EH (cell line): ENCODE data around the gene CGREF1.
"Not testable (repeated sequence)": the region's sequence is repeated elsewhere in the genome, so short reads cannot be mapped to it uniquely, and the experiment has no call there.

Source experiments
- DNase-seq: peaks from one replicate; pipeline ENCODE4 v3.0.0-alpha.2; 2015; ENCODE audit warnings: low read depth

The CGREF1 gene

DNA sequence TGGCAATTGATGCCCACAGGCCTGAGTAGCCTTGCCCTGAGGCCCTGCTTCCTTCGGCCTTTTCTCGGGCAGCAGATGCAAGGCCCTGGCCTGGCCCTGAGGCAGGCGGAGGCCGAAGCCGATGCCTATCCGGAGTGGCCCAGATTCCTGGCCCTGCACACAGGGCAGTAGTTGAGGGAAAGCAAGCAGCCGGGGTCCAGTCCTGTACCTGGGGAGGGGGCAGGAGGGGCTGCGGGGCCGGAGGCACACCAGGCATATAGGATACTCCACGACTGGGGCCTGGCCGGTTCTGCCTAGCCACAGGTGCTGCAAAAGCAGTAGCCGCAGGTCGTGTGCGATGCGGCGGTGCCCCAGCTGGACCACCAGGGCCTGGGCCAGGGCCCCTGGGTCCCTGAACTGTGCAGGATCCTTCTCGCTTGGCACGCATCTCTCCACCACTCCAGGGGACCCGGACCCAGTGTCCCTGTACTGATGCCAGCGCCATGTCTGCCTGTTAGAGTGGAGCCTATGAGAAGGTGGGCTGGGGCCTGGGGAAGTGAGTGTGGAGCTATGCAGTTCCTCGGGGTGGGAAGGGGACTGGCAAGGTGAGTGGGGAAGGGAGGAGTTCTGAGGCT is 18.5 kb upstream of the CGREF1 start:
- DNase-seq: no peak

- no peak for DNase-seq
Observed at GRCh38 chr2:27136751-27137150, 17.8 kb upstream of the CGREF1 start.

- no peak for DNase-seq
Observed at GRCh38 chr2:27135478-27135955, 16.6 kb upstream of the CGREF1 start.

GRCh38 chr2:27134781-27135477 is 16.0 kb upstream of the CGREF1 start:
- no peak for DNase-seq

DNA sequence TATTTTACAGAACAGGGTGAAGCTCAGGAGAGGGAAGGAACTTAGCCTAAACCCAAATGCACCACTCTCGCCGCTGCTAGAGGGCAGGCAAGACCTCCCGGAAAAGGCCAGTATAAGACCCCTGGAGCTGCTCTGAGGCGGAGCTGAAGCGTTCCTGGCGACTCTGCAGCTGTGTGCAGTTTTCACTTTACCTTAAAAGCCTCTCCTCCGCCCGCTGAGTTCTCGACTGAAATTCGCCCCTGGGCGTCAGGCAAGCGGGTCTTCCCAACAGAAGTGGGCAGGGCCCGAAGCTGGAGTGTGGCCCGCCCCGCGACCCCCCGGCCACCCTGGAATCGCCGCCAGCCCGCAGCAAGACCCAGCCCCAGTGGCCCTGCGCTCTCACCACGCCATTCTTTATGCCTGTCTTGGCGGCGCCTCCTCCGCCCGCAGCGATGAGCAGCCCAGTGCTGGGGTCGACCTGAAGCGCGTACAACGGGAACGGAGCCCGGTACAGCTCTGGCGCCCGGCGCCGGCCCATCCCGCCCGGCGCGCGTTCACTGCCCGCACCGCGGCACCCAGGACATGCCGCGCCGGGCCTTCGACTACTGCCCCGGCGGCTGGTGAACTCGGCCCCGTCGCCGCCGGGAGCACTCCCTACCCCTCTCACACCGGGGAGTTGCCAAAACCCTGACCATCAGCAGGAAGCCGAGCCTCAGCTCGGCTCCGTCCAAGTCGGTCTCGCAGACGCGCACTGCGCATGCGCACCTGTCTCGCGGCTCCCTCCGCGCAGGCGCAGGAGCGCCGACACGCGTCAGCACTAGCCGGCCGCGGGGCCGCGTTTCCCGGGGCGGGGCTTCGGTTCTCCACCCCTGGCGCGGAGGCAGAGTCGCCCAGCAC is 15.2 kb upstream of the CGREF1 start, which contains the start of gene PREB:
Gene PREB (minus strand): TSS at position 732 of the 876 bp plus-strand sequence. CDS start 215 bp downstream, at position 517.
- peak; percentile 94 for DNase-seq

DNA sequence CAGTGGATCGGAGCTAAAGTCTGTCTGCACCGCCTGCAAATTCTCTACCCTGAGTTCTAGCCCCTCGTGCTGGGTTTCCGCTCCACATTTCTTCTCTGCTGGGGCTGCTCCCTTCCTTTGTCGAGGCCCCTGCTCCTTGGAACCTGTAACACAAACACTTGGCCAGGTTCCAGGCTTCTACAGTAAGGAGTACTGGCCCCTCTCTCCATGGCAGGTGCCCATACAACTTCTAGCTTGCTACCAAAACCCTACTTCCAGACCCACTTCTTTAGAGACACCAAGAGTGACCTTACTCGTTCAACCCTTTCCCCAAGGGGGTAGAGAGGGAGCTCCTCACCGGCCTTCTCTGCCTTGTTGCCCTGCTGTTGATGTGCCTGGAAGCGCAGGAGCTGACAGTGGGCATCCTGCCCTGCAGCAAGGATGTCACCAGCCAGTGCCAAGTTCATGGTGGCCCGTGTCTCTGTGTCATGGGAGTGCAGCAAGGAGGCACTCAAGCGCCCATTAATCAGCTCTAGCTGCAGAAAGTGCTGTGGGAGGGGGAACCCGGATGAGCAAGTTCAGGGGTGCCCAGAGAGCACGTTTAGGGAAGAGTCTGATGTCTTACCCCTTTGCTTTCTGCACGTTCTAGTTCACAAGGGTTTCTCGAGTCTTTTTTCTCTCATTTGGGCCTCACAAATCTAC is 14.4 kb upstream of the CGREF1 start:
- DNase-seq: peak; percentile 13

- no peak for DNase-seq
Observed at GRCh38 chr2:27131429-27131828, 12.5 kb upstream of the CGREF1 start.

- DNase-seq: no peak
Observed at GRCh38 chr2:27130396-27130795, 11.5 kb upstream of the CGREF1 start.

- DNase-seq: no peak
Observed at GRCh38 chr2:27128668-27129571, 10.0 kb upstream of the CGREF1 start.

GRCh38 chr2:27127883-27128667 is 9.1 kb upstream of the CGREF1 start:
- DNase-seq: no peak

DNA sequence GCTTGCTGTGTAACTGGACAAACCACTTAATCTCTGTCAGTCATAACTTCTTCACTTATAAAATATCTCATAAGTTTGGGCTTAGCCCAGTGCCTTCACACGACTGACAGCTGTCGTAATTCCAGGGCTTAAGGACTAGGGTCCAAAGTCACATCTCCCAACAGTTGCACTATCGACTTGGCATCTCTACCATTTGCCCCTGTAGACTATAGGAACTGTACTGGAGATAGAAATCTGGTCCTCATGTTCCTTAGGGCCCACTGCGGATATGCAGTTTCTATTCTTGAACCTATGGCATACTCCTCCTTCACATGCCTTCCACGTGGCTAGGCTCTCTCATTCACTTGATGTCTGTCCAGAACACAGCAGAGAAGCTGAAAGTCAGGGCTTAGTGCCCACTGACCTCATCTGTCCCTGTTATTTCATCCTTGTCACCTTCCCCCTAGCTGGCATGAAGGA is 7.4 kb upstream of the CGREF1 start:
- DNase-seq: no peak

GRCh38 chr2:27125104-27125503 is 6.2 kb upstream of the CGREF1 start:
- DNase-seq: no peak

GRCh38 chr2:27123302-27124150 is 4.6 kb upstream of the CGREF1 start, which contains the start of gene ABHD1:
Gene ABHD1, plus strand, starts transcription at chr2:27123815. Its CDS starts 134 bp downstream, at chr2:27123949.
- DNase-seq: peak; percentile 33

GRCh38 chr2:27122791-27123190 is 3.9 kb upstream of the CGREF1 start:
- DNase-seq: no peak

- no peak for DNase-seq
Observed at GRCh38 chr2:27121906-27122305, 3.0 kb upstream of the CGREF1 start.

GRCh38 chr2:27119330-27119670 is 372 bp upstream of the CGREF1 start:
- not testable (repeated sequence) for DNase-seq

DNA sequence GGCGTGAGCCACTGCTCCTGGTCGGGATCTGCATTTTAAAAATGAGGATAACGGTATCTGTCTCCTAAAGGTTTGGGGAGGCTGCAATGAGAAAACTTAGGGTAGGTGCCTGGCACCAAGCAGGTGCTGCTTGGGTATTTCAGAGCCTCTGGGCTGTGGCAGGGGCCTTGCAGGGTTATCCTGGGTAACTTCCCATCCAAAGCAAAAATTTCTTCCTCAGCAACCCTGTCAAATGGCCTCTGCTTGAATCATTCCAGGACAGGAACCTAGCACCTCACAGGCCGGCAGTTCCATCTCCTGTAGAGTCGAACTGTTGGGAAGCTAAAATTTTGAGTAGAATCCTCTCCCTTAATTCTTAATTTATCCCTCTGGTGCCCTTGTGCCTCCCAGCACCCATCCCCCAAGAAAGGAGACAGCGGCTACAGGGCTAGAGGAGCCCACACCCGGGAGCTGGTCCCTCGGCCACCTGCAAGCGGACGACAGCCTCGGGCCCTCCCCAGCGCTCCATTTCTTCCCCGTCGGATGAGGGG is 868 bp downstream of the CGREF1 start:
- DNase-seq: no peak

DNA sequence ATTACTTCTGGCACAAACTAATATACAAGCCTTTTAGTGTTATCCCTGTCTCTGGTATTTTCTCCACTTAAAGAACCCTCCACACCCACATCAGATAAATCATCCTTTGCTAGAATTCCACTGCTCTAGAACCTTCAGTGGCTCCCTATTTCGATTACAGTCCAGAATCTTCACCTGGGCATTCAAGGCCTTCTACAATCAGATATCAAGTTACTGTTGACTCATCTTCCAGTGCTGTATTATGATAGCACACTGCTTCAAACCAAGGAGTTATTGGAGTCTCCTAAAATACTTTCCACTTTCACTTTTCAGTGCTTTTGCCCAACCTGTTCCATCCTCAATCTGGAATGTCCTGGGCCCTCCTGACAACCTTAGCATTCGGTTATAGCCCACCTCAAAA is 3.4 kb downstream of the CGREF1 start:
- no peak for DNase-seq
